ENCODE measurements around the gene TJP3.

DNA sequence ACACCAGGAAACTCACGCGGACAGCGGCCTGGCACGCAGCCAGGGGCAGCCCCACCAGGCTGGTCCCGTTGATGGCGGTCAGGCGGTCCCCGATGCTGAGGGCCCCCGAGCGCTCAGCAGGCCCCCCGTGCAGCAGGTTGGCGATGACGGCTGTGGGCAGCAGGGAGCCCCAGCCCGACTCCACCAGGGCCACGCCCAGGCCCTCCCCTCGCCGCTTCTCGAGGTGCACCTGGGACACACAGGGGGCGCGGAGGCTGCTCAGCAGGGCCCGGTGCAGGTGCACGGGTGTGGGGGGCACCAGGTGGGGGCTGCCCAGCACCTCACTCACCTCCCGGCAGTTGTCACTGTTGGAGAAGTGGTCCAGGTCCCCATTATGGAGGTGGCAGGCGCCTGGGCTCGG lies 44.3 kb downstream of the TJP3 start:
- no peak for TF ChIP-seq TAF1 (IDR thresholded peaks at IDR 0.05; ENCODE audit: low read depth)
- TF ChIP-seq, protein P1, sequence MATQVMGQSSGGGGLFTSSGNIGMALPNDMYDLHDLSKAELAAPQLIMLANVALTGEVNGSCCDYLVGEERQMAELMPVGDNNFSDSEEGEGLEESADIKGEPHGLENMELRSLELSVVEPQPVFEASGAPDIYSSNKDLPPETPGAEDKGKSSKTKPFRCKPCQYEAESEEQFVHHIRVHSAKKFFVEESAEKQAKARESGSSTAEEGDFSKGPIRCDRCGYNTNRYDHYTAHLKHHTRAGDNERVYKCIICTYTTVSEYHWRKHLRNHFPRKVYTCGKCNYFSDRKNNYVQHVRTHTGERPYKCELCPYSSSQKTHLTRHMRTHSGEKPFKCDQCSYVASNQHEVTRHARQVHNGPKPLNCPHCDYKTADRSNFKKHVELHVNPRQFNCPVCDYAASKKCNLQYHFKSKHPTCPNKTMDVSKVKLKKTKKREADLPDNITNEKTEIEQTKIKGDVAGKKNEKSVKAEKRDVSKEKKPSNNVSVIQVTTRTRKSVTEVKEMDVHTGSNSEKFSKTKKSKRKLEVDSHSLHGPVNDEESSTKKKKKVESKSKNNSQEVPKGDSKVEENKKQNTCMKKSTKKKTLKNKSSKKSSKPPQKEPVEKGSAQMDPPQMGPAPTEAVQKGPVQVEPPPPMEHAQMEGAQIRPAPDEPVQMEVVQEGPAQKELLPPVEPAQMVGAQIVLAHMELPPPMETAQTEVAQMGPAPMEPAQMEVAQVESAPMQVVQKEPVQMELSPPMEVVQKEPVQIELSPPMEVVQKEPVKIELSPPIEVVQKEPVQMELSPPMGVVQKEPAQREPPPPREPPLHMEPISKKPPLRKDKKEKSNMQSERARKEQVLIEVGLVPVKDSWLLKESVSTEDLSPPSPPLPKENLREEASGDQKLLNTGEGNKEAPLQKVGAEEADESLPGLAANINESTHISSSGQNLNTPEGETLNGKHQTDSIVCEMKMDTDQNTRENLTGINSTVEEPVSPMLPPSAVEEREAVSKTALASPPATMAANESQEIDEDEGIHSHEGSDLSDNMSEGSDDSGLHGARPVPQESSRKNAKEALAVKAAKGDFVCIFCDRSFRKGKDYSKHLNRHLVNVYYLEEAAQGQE (IDR thresholded peaks at IDR 0.05; ENCODE audit: low read depth) = no peak
- no peak for TF ChIP-seq RAD21 (IDR thresholded peaks at IDR 0.05; ENCODE audit: low read depth)
- TF ChIP-seq CREB1 (IDR thresholded peaks at IDR 0.05; ENCODE audit: low read depth) = no peak
- no peak for TF ChIP-seq EP300 (IDR thresholded peaks at IDR 0.05; ENCODE audit: borderline replicate concordance)
- TF ChIP-seq TEAD4 (IDR thresholded peaks at IDR 0.05) = no peak
- TF ChIP-seq YY1 (IDR thresholded peaks at IDR 0.05; ENCODE audit: low read depth) = no peak
- TF ChIP-seq, protein P2, sequence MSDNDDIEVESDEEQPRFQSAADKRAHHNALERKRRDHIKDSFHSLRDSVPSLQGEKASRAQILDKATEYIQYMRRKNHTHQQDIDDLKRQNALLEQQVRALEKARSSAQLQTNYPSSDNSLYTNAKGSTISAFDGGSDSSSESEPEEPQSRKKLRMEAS (IDR thresholded peaks at IDR 0.05) = no peak
- no peak for TF ChIP-seq EGR1 (IDR thresholded peaks at IDR 0.05)
- no peak for TF ChIP-seq CEBPB (IDR thresholded peaks at IDR 0.05)
